GM21723 (cell line): ENCODE results near the gene ADGRB3.
"Not testable (repeated sequence)": the region's sequence is repeated elsewhere in the genome, so short reads cannot be mapped to it uniquely, and the experiment has no call there.

Experiments
- ATAC-seq: cut with Tn5 transposase; IDR thresholded peaks from one replicate; pipeline ENCODE4 v1.9.1; 2021; ENCODE audit warnings: mild to moderate bottlenecking, moderate library complexity; ENCODE audit not compliant: unreplicated experiment

ADGRB3 gene

DNA sequence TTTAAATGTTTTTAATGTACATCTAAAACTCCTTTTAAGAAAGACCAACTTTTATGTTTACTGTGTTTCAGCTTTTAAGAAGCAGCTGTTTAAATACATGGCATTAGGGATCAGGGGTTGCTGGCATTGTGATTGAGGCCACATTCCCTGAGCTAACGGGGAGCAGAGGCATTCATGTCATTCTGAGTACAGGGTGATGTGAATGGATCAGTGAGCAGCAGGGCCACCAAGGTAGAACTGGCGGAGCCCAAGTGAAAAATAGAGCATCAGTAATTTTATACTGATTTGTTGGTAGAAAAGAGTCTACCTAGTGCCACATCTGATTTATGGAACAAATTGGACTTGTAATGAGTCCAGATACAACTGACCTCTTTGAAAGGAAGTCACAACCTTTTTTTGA, 467.3 kb downstream of the ADGRB3 start:
- no peak for ATAC-seq

- no peak for ATAC-seq
Observed at GRCh38 chr6:69105288-69105687, 470.2 kb downstream of the ADGRB3 start.

DNA sequence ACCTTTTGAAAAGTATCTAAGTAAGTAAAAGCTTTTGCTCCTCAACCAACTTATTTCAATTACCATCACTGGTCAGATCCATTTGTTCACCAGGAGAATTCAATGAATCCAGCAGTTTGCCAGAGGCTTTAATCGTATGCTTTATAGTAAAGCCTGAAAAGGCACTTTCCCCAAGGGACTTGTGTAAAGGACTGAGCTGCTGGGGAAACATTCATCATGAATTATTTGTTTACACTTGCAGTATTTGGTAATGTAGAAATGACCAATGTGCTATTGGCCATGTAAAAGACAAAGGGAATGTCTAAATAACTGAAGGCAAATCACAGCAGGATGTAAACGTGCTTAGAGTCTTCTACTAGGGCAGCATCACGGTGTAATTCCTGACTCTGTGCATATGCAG, 471.4 kb downstream of the ADGRB3 start:
- no peak for ATAC-seq

DNA sequence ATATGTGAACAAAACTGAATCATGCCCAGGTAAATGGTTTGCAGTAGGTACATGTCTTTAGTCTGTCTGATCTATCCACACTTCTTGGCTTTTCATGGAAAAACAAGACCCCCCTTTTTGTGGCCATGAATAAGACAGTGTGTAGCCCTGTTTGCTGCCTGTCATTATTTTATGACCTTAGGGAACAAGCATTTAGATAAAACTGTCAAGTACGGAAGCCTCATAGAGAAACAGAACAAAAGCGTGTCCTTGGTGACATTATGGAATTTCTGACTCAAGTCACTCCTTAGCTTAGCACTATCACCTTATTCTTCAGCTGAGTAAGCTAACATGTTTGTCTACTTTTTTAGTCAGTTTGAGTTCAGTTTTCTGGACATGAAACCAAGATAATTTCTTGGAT, 476.2 kb downstream of the ADGRB3 start:
- ATAC-seq = no peak

GRCh38 chr6:69116658-69117057, 481.6 kb downstream of the ADGRB3 start:
- no peak for ATAC-seq

GRCh38 chr6:69121461-69122406, 486.7 kb downstream of the ADGRB3 start:
- ATAC-seq = not testable (repeated sequence)

GRCh38 chr6:69122407-69122773, 487.3 kb downstream of the ADGRB3 start:
- no peak for ATAC-seq

DNA sequence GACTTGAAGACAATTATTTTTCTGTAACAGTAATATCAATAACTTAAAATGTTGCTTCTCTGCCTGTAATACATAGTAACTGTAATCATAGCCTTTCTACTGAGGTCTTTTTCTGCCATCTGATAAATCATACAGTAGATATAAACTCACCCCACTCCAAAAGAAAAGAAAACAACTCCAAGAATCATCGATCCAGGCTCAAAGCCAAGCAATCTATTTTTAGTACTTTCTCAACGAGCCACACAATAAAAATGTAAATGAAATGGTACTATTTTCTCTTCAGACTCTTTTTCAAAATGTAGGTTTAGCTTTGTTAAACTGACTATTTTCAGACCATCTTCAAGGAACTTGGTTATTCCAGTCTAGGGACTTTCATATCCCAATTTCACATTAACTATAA, 493.3 kb downstream of the ADGRB3 start:
- no peak for ATAC-seq

- ATAC-seq = no peak
Observed at GRCh38 chr6:69129046-69129445, 494.0 kb downstream of the ADGRB3 start.

GRCh38 chr6:69135927-69136326, 500.8 kb downstream of the ADGRB3 start:
- no peak for ATAC-seq

DNA sequence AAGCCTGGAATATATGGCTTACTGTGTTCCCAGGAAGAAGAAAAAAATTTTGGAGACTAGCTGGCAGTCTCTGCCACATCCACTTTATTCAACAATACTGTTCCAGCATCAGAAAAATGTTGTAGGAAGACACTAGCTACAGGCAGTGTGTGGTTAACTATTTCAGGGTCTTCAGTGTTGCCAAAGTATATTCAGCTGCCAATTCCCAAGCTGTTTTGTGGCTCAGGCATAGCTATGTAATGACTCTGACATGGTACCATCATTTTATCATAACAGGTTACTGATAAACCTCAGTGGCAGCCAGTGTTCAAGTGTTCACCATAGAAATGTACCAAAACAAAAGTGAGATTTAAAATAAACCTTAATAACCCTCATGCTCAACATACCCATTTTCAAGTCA, 503.1 kb downstream of the ADGRB3 start:
- no peak for ATAC-seq

- ATAC-seq = no peak
Observed at GRCh38 chr6:69138893-69139494, 503.9 kb downstream of the ADGRB3 start.

DNA sequence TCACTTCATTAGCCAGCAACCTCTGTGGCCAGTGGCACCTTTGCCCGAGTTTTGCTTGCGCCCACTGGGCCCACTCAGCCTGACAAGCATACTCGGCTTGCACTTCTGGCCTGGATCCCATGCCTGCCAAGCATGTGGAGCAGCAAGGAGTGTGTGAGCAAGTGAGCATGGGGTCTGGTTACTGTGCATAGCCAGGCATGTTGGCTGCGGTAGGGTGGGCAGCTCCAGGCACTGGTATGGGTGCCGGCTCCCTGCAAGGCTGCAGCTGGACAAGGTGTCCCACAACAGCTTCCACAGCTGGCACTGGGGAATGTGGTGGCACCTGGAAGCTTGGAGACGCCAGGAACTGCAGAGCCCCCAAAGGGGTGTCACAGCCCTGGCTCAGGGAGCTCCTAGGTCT, 510.0 kb downstream of the ADGRB3 start:
- no peak for ATAC-seq

DNA sequence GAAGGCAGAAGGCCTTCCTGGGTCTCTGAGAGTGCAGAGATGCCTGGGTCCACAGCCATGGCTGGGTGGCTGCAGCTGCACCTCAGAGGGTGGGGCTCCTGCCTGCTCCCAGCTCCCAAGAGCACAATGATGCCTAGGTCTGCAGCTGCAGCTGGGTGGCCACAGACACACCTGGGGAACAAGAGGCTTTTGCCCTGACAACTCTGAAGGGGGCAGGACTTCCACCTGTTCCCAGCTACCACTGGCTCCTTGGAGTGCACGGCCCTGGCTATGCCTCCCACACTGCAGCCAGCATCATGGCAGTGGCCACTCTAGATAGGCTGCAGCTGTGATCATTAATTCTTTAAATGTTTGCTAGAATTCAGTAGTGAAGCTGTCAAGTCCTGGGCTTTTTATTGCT, 511.3 kb downstream of the ADGRB3 start:
- ATAC-seq = no peak

- ATAC-seq = no peak
Observed at GRCh38 chr6:69155467-69155866, 520.4 kb downstream of the ADGRB3 start.

- no peak for ATAC-seq
Observed at GRCh38 chr6:69162811-69163210, 527.7 kb downstream of the ADGRB3 start.

- ATAC-seq = no peak
Observed at GRCh38 chr6:69164564-69165229, 529.6 kb downstream of the ADGRB3 start.

DNA sequence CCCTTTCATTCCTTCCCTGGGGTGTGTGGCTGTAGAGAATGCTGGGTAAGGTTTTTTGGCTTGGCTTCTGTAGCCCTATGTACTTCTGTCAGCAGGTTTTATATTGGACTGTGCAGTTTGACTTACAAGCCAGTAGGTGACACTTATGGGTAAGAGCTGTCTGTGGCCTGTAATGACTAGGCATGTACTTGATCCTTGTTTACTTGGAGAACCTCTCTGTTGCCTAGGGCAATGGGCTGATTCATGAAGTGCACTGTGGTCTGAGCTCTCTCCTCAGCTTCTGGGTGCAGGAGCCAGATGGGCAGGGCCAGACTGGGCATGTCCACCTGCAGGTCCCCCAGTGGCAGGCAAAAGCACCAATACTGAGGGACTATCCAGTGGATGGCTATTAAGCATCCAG, 544.6 kb downstream of the ADGRB3 start:
- ATAC-seq = no peak

GRCh38 chr6:69180361-69181067, 545.4 kb downstream of the ADGRB3 start:
- no peak for ATAC-seq

GRCh38 chr6:69181964-69182363, 546.9 kb downstream of the ADGRB3 start:
- ATAC-seq = no peak

DNA sequence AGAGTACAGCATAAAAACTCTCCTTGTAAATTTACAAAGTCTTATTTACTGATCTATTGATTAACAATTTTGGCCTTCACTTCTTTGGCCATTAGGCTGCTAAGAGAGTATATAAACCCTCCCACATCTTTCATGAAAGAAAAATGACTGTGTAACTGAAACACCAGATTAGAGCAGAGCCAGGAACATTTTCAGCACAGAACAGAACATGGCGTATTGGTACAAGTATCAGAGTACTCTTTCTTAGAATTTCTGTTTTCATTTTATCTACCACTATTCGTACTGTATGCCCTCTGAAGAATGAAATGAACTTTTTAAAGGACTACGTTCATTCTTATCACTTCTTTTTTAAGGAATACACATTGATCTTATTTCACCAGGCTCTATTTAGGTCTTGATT, 550.2 kb downstream of the ADGRB3 start:
- no peak for ATAC-seq
